ENCODE results near the gene PTN.
"Not testable (repeated sequence)": the region's sequence is repeated elsewhere in the genome, so short reads cannot be mapped to it uniquely, and the experiment has no call there.

PTN gene

DNA sequence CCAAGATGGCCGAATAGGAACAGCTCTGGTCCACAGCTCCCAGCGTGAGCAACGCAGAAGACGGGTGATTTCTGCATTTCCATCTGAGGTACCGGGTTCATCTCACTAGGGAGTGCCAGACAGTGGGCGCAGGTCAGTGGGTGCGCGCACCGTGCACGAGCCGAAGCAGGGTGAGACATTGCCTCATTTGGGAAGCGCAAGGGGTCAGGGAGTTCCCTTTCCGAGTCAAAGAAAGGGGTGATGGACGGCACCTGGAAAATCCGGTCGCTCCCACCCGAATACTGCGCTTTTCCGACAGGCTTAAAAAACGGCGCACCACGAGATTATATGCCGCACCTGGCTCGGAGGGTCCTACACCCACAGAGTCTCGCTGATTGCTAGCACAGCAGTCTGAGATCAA is 161.9 kb downstream of the PTN start:
- DNase-seq (ENCODE audit: low read depth in 1 of 2, low spot score in 1 of 2) = not testable (repeated sequence)
